CD14-positive monocyte (primary cell): ENCODE results near the gene CISD3. TPM values are rescaled to one million over a fixed set of nuclear protein-coding genes. Genes with fewer than 3 reads are reported as not detected.

Experiments
- DNase-seq, 3 donors: peaks; one replicate each; pipeline ENCODE4 v3.0.0-alpha.2; 2011 to 2022
- H2AFZ ChIP-seq: 2 replicates; pipeline ENCODE4 v1.6.0; 2012; ENCODE audit warnings: mild to moderate bottlenecking, low read depth, low read length, inconsistent platforms; ENCODE audit not compliant: insufficient read depth, poor library complexity, severe bottlenecking
- H3K27ac ChIP-seq, 2 donors: 1 replicate in 1 of 2; 2 replicates in 1 of 2; pipeline ENCODE4 v1.5.1; 2012 to 2013; ENCODE audit warnings: low read length in 2 of 2, control low read depth in 1 of 2, inconsistent platforms in 1 of 2, low read depth in 1 of 2, mild to moderate bottlenecking in 1 of 2
- H3K27me3 ChIP-seq, 2 donors: one replicate each; pipeline versions ENCODE4 v1.6.0 to v1.6.1; 2011 to 2013; ENCODE audit warnings: low read length in 2 of 2; ENCODE audit not compliant: control insufficient read depth in 2 of 2, insufficient read depth in 2 of 2
- H3K36me3 ChIP-seq, 2 donors: replicated peaks in 1 of 2; 1 replicate in 1 of 2; 2 replicates in 1 of 2; pipeline versions ENCODE4 v1.5.1 to v1.6.1; 2012 to 2013; ENCODE audit warnings: low read length in 2 of 2, control low read depth in 1 of 2, inconsistent platforms in 1 of 2, mild to moderate bottlenecking in 1 of 2; ENCODE audit not compliant: insufficient read depth in 2 of 2, control insufficient read depth in 1 of 2
- H3K4me1 ChIP-seq, 2 donors: 1 replicate in 1 of 2; 2 replicates in 1 of 2; pipeline versions ENCODE4 v1.5.1 to v1.6.1; 2012 to 2013; ENCODE audit warnings: low read length in 2 of 2, control low read depth in 1 of 2, inconsistent platforms in 1 of 2, mild to moderate bottlenecking in 1 of 2, moderate library complexity in 1 of 2; ENCODE audit not compliant: insufficient read depth in 2 of 2, control insufficient read depth in 1 of 2
- H3K4me2 ChIP-seq: replicated peaks from 2 replicates; pipeline ENCODE3; 2012; ENCODE audit warnings: low read length, moderate library complexity, mild to moderate bottlenecking; ENCODE audit not compliant: poor library complexity, severe bottlenecking; ENCODE audit errors: extremely low read depth
- H3K4me3 ChIP-seq, 3 experiments: fragments of 200-600 bp in 1 of 3; sonication (generic) in 1 of 3; replicated peaks in 1 of 3; 1 replicate in 2 of 3; 2 replicates in 1 of 3; pipeline ENCODE4 v1.5.1; 2011 to 2013; ENCODE audit warnings: low read length in 3 of 3, mild to moderate bottlenecking in 3 of 3, control low read depth in 2 of 3, low read depth in 2 of 3, inconsistent platforms in 1 of 3, moderate library complexity in 1 of 3
- H3K79me2 ChIP-seq: 2 replicates; pipeline ENCODE4 v1.6.0; 2012; ENCODE audit warnings: mild to moderate bottlenecking, control low read depth, inconsistent platforms, low read length, moderate library complexity; ENCODE audit not compliant: insufficient read depth
- H3K9ac ChIP-seq: 2 replicates; pipeline ENCODE4 v1.6.0; 2017; ENCODE audit warnings: low read length, mild to moderate bottlenecking; ENCODE audit not compliant: insufficient read depth, poor library complexity, severe bottlenecking
- H3K9me3 ChIP-seq, 2 donors: replicated peaks in 1 of 2; 1 replicate in 1 of 2; 2 replicates in 1 of 2; pipeline versions ENCODE4 v1.5.1 to v1.6.1; 2012 to 2013; ENCODE audit warnings: low read length in 2 of 2, control low read depth in 1 of 2; ENCODE audit not compliant: control insufficient read depth in 1 of 2, insufficient read depth in 1 of 2
- H4K20me1 ChIP-seq: 2 replicates; pipeline ENCODE4 v1.6.0; 2012; ENCODE audit warnings: mild to moderate bottlenecking, low read length, control low read depth, moderate library complexity; ENCODE audit not compliant: insufficient read depth
- H3K27ac Mint-ChIP-seq, 7 donors: one replicate each; pipeline ENCODE4 v1.8.0; 2020; ENCODE audit warnings: mild to moderate bottlenecking in 7 of 7, mixed read lengths in 7 of 7, moderate library complexity in 6 of 7, inconsistent platforms in 2 of 7
- H3K27me3 Mint-ChIP-seq, 3 donors: one replicate each; pipeline ENCODE4 v1.8.0; 2021 to 2022; ENCODE audit warnings: low read depth in 3 of 3, mild to moderate bottlenecking in 3 of 3, mixed read lengths in 3 of 3, moderate library complexity in 3 of 3, inconsistent platforms in 1 of 3
- H3K36me3 Mint-ChIP-seq, 2 donors: one replicate each; pipeline ENCODE4 v1.8.0; 2020; ENCODE audit warnings: mixed read lengths in 2 of 2, inconsistent platforms in 1 of 2, mild to moderate bottlenecking in 1 of 2
- H3K4me1 Mint-ChIP-seq: one replicate; pipeline ENCODE4 v1.8.0; 2020; ENCODE audit warnings: mild to moderate bottlenecking, mixed read lengths
- H3K4me3 Mint-ChIP-seq, 2 donors: one replicate each; pipeline ENCODE4 v1.8.0; 2020; ENCODE audit warnings: mild to moderate bottlenecking in 2 of 2, mixed read lengths in 2 of 2, moderate library complexity in 1 of 2
- H3K9me3 Mint-ChIP-seq, 7 donors: one replicate each; pipeline ENCODE4 v1.8.0; 2020 to 2022; ENCODE audit warnings: mixed read lengths in 7 of 7, mild to moderate bottlenecking in 6 of 7, moderate library complexity in 6 of 7, inconsistent platforms in 2 of 7
- WGBS: methylation state at CpG from one replicate; pipeline ENCODE4 v1.1.5; 2013; ENCODE audit warnings: missing lambda C conversion rate; ENCODE audit not compliant: insufficient coverage; 5-methylcytosine and 5-hydroxymethylcytosine counted together
- intact Hi-C, 2 donors: fragments of 100-400 bp; cut with micrococcal nuclease; formaldehyde crosslinking; loops; one replicate each; pipeline versions ENCODE4 v1.15.0 to v1.15.1; 2023
- polyA plus RNA-seq, 3 donors: library from polyadenylated mRNA; depleted of rRNA in 1 of 3; unstranded in 2 of 3; stranded (reverse) in 1 of 3; fragments of 300-500 nt in 2 of 3; fragments of >200 nt in 1 of 3; fragmentation: Illumina TruSeq in 2 of 3; gene quantifications; 1 replicate in 2 of 3; 2 replicates in 1 of 3; pipeline ENCODE4 v1.2.3, GENCODE V29; 2012 to 2021
- TF ChIP-seq, protein P1 (sequence below): fragments of 200-600 bp; IDR thresholded peaks from one replicate; pipeline ENCODE4 v1.8.0; 2022; ENCODE audit warnings: antibody characterized with exemption, mild to moderate bottlenecking

Gene CISD3
- polyA plus RNA-seq, 3 donors = 7.1 to 61.2 (median 53.4) TPM

DNA sequence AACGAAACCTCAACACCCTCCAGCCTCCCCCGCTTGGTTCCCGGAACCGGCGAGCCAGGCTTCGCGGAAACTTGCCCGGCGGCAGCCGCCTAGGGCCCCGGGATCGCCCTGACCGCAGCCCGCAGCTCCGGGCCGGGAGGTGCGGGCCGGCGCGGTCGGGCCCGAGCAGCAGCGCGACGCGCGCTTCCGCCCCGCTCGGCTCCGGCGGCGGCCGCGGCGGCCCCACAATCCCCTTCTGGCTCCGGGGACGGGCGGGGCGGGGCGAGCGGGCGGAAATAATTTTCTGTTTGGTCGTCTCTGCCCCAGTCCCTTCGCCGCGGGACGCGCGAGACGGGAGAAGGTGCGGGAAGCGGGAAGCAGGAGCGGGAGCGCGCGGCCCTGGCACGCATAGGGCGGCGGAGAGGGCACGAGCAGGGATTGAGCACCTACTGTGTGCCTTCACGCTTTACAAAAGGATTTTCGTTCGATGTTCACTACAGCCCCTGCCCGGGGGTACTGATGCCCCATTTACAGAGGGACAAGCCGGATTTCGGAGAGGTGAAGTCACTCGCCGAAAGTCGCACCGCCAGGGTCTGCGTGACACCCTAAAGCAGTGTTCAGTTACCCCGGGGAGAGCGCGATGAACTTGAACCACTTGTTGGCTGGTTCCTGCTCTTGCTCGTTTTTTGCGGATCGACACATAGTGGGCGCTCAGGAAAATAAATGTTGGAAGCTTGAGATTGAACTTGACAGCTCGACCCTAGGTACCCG lies 27.8 kb upstream of the CISD3 start:
- peak overlapping the region; percentile 86 to 93 (median 90) for H3K4me3 ChIP-seq
- peak overlapping the region; percentile 93 for H3K9ac ChIP-seq
- H3K4me3 Mint-ChIP-seq = peak overlapping the region; percentile 94 to 98
- TF ChIP-seq, protein P1, sequence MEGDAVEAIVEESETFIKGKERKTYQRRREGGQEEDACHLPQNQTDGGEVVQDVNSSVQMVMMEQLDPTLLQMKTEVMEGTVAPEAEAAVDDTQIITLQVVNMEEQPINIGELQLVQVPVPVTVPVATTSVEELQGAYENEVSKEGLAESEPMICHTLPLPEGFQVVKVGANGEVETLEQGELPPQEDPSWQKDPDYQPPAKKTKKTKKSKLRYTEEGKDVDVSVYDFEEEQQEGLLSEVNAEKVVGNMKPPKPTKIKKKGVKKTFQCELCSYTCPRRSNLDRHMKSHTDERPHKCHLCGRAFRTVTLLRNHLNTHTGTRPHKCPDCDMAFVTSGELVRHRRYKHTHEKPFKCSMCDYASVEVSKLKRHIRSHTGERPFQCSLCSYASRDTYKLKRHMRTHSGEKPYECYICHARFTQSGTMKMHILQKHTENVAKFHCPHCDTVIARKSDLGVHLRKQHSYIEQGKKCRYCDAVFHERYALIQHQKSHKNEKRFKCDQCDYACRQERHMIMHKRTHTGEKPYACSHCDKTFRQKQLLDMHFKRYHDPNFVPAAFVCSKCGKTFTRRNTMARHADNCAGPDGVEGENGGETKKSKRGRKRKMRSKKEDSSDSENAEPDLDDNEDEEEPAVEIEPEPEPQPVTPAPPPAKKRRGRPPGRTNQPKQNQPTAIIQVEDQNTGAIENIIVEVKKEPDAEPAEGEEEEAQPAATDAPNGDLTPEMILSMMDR = no peak
- H3K27me3 ChIP-seq = peaks cover 0 to 6% of the 10 kb centered on the region in 2 donors
- peaks cover 59% of the 10 kb centered on the region for H3K4me1 Mint-ChIP-seq
- peaks cover 65 to 66% of the 10 kb centered on the region in 2 donors for H3K4me1 ChIP-seq
- H3K9me3 ChIP-seq = no peaks in the 10 kb centered on the region
- peak; percentile 76 to 81 (median 79) for DNase-seq
- peak overlapping the region; percentile 97 to 100 (median 100) for H3K27ac Mint-ChIP-seq
- peaks cover 4 to 5% of the 10 kb centered on the region in 2 donors for H3K36me3 Mint-ChIP-seq
- under 1% methylated on average over 78 of the region's 81 CpGs for whole genome bisulfite sequencing
- H3K9me3 Mint-ChIP-seq = peaks cover 0 to 5% (median 0%) of the 10 kb centered on the region in 7 donors
- H3K27ac ChIP-seq = peak overlapping the region; percentile 99 to 100
- peaks cover 18 to 25% (median 20%) of the 10 kb centered on the region in 3 donors for H3K27me3 Mint-ChIP-seq
- H3K36me3 ChIP-seq = no peaks in the 10 kb centered on the region
- H3K4me2 ChIP-seq = peak overlapping the region; percentile 93
- peaks cover 3% of the 10 kb centered on the region for H3K79me2 ChIP-seq
- intact Hi-C loops = loop anchor here (5.0 to 10.0 kb wide), 2 partner anchors 100 to 162 kb away; no protein-coding TSS in a partner anchor
- peaks cover 8% of the 10 kb centered on the region for H4K20me1 ChIP-seq
- H2AFZ ChIP-seq = peak overlapping the region; percentile 83

DNA sequence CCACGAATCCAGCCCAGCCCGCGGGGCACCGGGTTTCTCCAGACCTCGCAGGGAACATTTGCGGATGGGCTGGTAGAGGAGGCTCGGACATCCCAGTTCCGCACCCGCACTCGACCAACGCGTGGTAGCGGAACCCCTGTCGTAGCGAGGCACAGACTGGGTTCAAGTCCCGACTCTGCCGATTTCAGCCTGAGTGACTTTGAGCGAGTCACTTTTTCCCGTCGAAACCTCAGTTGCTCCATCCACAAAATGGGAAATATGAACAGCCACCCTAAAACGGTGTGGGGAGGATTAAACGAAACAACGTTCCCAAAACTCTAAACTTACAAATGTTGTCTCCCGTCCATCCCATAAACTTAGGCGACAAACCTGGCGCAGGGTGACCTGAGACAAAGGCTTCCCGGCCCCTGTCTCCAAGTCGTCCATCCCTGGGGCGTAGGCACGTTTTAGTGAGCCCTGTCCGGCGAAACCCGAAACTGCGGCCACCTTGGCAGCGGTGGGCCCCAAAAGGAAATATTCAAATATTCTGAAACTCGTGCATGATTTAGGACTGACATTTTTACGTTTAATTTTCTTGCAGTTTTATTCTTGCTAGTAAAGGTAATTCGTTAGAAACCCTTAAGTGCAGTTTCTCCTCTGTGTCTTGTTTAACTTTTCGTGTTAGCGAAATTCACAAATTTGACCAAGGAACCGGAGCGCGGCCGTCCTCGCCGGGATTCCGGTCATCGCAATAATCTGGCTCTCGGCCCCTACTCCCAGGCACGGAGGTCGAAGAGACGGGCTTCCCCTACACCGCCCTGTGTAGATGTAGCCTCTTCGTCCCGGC lies 27.0 kb upstream of the CISD3 start:
- H3K79me2 ChIP-seq = peaks cover 8% of the 10 kb centered on the region
- intact Hi-C loops = loop anchor here (5.0 to 10.0 kb wide), 2 partner anchors 99 to 162 kb away; no protein-coding TSS in a partner anchor
- no peaks in the 10 kb centered on the region for H3K9me3 ChIP-seq
- Mint-ChIP-seq H3K9me3 (peaks cover 0 to 5% (median 0%) of the 10 kb centered on the region in 7 donors), H3K4me3 (peak overlapping the region; percentile 94 to 98), H3K4me1 (peaks cover 65% of the 10 kb centered on the region), H3K27ac (peak overlapping the region; percentile 93 to 100 (median 96)), H3K36me3 (peaks cover 8 to 13% of the 10 kb centered on the region in 2 donors), H3K27me3 (peaks cover 15 to 25% (median 18%) of the 10 kb centered on the region in 3 donors)
- peaks cover 65 to 67% of the 10 kb centered on the region in 2 donors for H3K4me1 ChIP-seq
- TF ChIP-seq, protein P1 = no peak
- H3K27me3 ChIP-seq = peaks cover 0 to 6% of the 10 kb centered on the region in 2 donors
- peak overlapping the region; percentile 86 to 93 (median 90) for H3K4me3 ChIP-seq
- peaks cover 13% of the 10 kb centered on the region for H4K20me1 ChIP-seq
- peaks cover 0 to 6% of the 10 kb centered on the region in 2 donors for H3K36me3 ChIP-seq
- under 1% methylated on average over 51 of the region's 55 CpGs for WGBS
- H3K4me2 ChIP-seq = peak overlapping the region; percentile 93
- peak overlapping the region; percentile 93 for H3K9ac ChIP-seq
- peak in 2 of 3 donors; percentile 47 to 58 for DNase-seq
- H3K27ac ChIP-seq = peak overlapping the region; percentile 99 to 100
- H2AFZ ChIP-seq = peak overlapping the region; percentile 83
